Peyer's patch (tissue), 4 donors: Measurements from ENCODE around the gene ANXA2. TPM values are rescaled to one million over a fixed set of nuclear protein-coding genes. Genes with fewer than 3 reads are reported as not detected.

Experiments used
- DNase-seq, 3 donors: peaks; one replicate each; pipeline ENCODE4 v3.0.0-alpha.2; 2017 to 2019
- H3K27ac ChIP-seq, 4 donors: fragments of 200-600 bp; sonication (generic); one replicate each; pipeline ENCODE4 v1.5.1; 2016 to 2019
- H3K27me3 ChIP-seq, 2 donors: fragments of 200-600 bp; sonication (generic); one replicate each; pipeline ENCODE4 v1.5.1; 2019
- H3K36me3 ChIP-seq, 3 donors: fragments of 200-600 bp; sonication (generic); one replicate each; pipeline ENCODE4 v1.5.1; 2016 to 2019
- H3K4me1 ChIP-seq, 4 donors: fragments of 200-600 bp; sonication (generic); one replicate each; pipeline ENCODE4 v1.5.1; 2016 to 2019
- H3K4me3 ChIP-seq, 4 donors: fragments of 200-600 bp; sonication (generic); 1 replicate in 3 of 4; 2 replicates in 1 of 4; pipeline ENCODE4 v1.5.1; 2016 to 2019; ENCODE audit warnings: mild to moderate bottlenecking in 1 of 4
- H3K9me3 ChIP-seq, 4 donors: fragments of 200-600 bp; sonication (generic); one replicate each; pipeline ENCODE4 v1.5.1; 2016 to 2019; ENCODE audit warnings: mild to moderate bottlenecking in 1 of 4
- POLR2A ChIP-seq, 2 donors: fragments of 450-650 bp; IDR thresholded peaks; one replicate each; pipeline ENCODE4 v1.5.1; 2017; ENCODE audit warnings: antibody characterized with exemption in 2 of 2, mild to moderate bottlenecking in 2 of 2, moderate library complexity in 2 of 2
- total RNA-seq, 4 donors: library from RNA; depleted of rRNA; stranded (reverse); fragments of >200 nt; gene quantifications; one replicate each; pipeline ENCODE4 v1.1.0, GENCODE V29; 2016
- TF ChIP-seq, protein P1 (sequence below), 6 experiments: fragments of 450-650 bp in 4 of 6; fragments of 200-600 bp in 2 of 6; sonication (generic) in 1 of 6; IDR thresholded peaks; one replicate each; pipeline ENCODE4 v1.5.1; 2017 to 2019; ENCODE audit warnings: antibody characterized with exemption in 6 of 6, mild to moderate bottlenecking in 3 of 6, moderate library complexity in 1 of 6

Gene ANXA2
- total RNA-seq, 4 donors from 2014 or later: 564 to 802 (median 681) TPM

DNA sequence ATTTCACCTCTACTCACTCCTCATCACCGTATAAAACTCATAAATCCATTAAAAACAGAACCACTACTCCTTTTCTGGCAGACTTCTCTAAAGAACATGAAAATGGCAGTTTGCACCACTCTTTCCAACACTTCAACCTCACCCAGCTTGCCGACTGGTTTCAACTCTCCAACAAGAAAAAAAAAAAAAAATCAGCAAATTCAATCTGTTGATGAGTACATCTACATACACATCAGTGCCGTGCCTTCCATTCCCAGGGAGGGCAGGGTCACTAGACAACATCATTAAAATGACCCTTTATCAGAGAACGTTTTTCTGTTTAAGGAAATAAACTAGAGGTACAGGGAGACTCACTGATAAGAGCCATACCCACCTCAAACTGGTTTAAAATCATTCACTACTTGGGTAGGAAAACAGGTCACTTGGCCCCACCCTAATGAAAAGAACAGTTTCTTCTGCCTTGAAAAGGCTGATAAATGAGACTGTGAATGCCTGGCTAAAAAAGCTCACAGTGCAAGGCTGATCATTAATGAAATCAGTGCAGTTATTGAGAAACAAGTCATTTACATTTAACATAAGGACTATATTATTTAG, 6.0 kb downstream of the ANXA2 start:
- Histone ChIP-seq H3K27ac (peak overlapping the region in 3 of 4 donors; percentile 88 to 100 (median 97)), H3K36me3 (peaks cover 0 to 15% (median 0%) of the 10 kb centered on the region in 3 donors), H3K4me3 (no peak overlapping the region), H3K9me3 (no peaks in the 10 kb centered on the region), H3K27me3 (no peaks in the 10 kb centered on the region), H3K4me1 (peaks cover 0 to 83% (median 22%) of the 10 kb centered on the region in 4 donors)
- no peak for DNase-seq
- TF ChIP-seq POLR2A (IDR thresholded peaks at IDR 0.05): no peak
- TF ChIP-seq, protein P1, sequence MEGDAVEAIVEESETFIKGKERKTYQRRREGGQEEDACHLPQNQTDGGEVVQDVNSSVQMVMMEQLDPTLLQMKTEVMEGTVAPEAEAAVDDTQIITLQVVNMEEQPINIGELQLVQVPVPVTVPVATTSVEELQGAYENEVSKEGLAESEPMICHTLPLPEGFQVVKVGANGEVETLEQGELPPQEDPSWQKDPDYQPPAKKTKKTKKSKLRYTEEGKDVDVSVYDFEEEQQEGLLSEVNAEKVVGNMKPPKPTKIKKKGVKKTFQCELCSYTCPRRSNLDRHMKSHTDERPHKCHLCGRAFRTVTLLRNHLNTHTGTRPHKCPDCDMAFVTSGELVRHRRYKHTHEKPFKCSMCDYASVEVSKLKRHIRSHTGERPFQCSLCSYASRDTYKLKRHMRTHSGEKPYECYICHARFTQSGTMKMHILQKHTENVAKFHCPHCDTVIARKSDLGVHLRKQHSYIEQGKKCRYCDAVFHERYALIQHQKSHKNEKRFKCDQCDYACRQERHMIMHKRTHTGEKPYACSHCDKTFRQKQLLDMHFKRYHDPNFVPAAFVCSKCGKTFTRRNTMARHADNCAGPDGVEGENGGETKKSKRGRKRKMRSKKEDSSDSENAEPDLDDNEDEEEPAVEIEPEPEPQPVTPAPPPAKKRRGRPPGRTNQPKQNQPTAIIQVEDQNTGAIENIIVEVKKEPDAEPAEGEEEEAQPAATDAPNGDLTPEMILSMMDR (IDR thresholded peaks at IDR 0.05): no peak

DNA sequence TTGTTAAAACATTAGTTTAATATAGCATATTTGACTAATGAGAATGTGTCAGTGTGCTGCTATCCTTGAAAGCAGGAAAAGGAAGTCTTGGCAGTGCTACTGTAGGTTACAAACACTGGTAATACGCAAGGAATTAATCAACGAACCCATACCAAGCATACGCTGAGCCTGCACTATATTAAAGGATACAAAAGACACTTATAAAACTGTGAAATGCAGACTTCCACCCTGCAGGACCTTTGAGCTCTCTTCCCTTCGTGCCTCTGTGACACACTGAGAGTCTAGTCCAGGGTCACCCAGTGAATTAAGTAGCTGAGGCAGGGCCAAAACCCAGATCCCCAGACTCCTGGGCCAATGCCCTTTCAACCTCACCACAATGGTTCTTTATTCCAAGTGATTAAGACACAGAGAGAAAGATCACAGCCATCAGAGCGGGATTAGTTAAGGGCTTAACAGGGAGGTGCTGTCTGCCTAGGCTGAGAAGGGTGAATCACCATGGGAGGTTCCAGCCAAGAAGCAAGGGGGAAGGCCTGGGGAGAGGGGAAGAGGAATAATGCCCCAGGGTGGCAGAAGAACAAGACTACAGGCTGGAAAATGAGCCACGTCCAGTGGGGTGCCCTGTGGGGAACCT, 6.8 kb downstream of the ANXA2 start:
- peaks cover 0 to 78% (median 18%) of the 10 kb centered on the region in 4 donors for H3K4me1 ChIP-seq
- DNase-seq: peak in 2 of 3 donors; percentile 71 to 85
- no peaks in the 10 kb centered on the region for H3K9me3 ChIP-seq
- H3K27ac ChIP-seq: peak overlapping the region; percentile 19 to 100 (median 92)
- peak overlapping the region in 2 of 4 donors; percentile 2 to 14 for H3K4me3 ChIP-seq
- peaks cover 0 to 10% (median 0%) of the 10 kb centered on the region in 3 donors for H3K36me3 ChIP-seq
- TF ChIP-seq POLR2A (IDR thresholded peaks at IDR 0.05): peak in 1 of 2 donors; percentile 30
- TF ChIP-seq, protein P1 (IDR thresholded peaks at IDR 0.05): peak in 2 of 6 experiments; percentile 7 to 24
- H3K27me3 ChIP-seq: no peaks in the 10 kb centered on the region

DNA sequence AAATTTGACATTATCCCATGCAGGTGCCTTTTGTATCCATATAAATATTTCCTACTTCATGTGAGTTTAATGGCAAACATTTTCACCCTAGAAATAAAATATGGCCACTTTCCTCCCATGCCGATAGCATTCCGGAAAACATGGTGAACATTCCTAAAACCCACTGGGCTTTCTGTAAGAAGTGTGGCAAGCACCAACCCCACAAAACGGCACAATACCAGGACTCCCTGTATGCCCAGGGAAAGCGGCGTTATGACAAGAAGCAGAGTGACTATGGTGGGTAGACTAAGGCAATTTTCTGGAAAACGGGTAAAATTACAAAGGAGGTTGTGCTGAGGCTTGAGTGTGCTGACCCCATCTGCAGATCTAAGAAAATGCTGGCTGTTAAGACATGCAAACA, 7.6 kb downstream of the ANXA2 start:
- H3K27me3 ChIP-seq: no peaks in the 10 kb centered on the region
- peaks cover 0 to 71% (median 16%) of the 10 kb centered on the region in 4 donors for H3K4me1 ChIP-seq
- peak overlapping the region in 3 of 4 donors; percentile 88 to 100 (median 97) for H3K27ac ChIP-seq
- peak overlapping the region in 1 of 4 donors; percentile 2 for H3K4me3 ChIP-seq
- TF ChIP-seq, protein P1 (IDR thresholded peaks at IDR 0.05): no peak
- no peak for TF ChIP-seq POLR2A (IDR thresholded peaks at IDR 0.05)
- DNase-seq: no peak
- H3K36me3 ChIP-seq: peaks cover 0 to 7% (median 0%) of the 10 kb centered on the region in 3 donors
- H3K9me3 ChIP-seq: no peaks in the 10 kb centered on the region

DNA sequence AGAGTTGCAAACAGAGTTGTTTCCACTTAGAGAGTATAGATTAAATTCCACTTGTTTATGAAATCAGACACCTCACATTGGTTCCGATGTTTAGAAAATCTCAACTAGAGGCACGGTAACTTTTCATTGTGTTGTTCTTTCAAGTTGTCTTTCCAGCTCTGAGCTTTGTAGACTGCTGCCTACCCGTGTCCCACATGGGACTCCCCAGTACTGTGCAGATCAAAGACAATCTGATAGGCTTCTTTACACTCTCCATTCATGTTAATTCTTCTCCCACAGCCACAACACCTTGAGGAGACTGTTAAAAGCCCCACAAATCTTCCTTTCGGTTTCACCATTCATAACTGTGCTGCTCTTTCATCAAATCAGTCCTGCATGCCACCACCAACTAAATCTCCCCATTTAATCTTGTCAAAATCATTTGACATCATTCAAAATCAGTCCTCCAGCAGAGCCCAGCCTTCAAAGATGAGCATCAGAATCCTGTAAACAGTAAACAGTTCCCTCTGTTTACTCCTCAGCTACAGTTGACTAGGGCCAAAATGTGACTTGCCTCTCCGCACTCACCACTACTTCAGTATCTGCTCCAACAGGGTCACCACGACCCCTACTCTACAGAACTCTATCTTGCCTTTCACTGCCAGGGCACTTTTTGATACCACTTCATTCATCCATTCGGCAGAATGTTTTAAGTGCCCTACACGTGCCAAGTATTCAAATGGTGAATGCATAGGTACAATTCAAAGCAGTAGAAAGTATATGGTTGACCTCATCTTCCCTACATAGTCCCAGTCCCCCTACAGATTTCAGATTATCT, 8.3 kb downstream of the ANXA2 start:
- Histone ChIP-seq H3K4me3 (peak overlapping the region in 2 of 4 donors; percentile 6 to 30), H3K9me3 (no peaks in the 10 kb centered on the region), H3K27ac (peak overlapping the region in 1 of 4 donors; percentile 38), H3K27me3 (no peaks in the 10 kb centered on the region), H3K36me3 (peaks cover 0 to 10% (median 0%) of the 10 kb centered on the region in 3 donors), H3K4me1 (peaks cover 0 to 63% (median 16%) of the 10 kb centered on the region in 4 donors)
- no peak for TF ChIP-seq POLR2A (IDR thresholded peaks at IDR 0.05)
- TF ChIP-seq, protein P1 (IDR thresholded peaks at IDR 0.05): no peak
- DNase-seq: no peak

DNA sequence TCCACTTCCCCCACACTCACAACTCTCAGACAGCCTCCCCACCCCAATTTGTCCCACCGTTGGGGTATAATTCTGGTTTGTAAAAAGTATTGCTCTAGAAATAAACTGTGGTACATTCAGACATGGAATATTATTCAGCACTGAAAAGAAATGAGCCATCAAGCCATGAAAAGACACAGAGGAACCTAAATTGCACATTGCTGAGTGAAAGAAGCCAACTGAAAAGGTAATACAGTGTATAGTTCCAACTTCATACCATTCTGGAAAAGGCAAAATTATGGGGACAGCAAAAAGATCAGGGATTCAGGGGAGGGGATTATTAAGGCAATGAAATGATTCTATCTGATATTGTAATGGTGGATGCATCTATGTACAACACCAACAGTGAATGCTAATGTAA, 10.5 kb downstream of the ANXA2 start:
- Histone ChIP-seq H3K4me1 (peaks cover 0 to 42% (median 4%) of the 10 kb centered on the region in 4 donors), H3K4me3 (no peak overlapping the region), H3K27me3 (no peaks in the 10 kb centered on the region), H3K36me3 (peaks cover 0 to 24% (median 0%) of the 10 kb centered on the region in 3 donors), H3K9me3 (no peaks in the 10 kb centered on the region), H3K27ac (no peak overlapping the region)
- no peak for TF ChIP-seq POLR2A (IDR thresholded peaks at IDR 0.05)
- TF ChIP-seq, protein P1 (IDR thresholded peaks at IDR 0.05): no peak
- no peak for DNase-seq
